CD8-positive, alpha-beta memory T cell (primary cell): ENCODE results near the gene FZR1. TPM values are rescaled to one million over a fixed set of nuclear protein-coding genes. Genes with fewer than 3 reads are reported as not detected.
A peak's percentile ranks its signal among the peaks of the same experiment; 100 is the strongest.

ENCODE experiments used
- CTCF ChIA-PET: fragments of 350-600 bp; sonication (Branson Sonifier 250); formaldehyde crosslinking; loops from one replicate; lab custom pipeline; 2021; ENCODE audit warnings: antibody characterized with exemption; lab: Charles Lee
- POLR2A ChIA-PET: fragments of 350-600 bp; sonication (Branson Sonifier 250); formaldehyde crosslinking; loops from one replicate; lab custom pipeline; 2021; ENCODE audit warnings: antibody characterized with exemption; lab: Charles Lee
- DNase-seq, 5 donors: peaks; one replicate each; pipeline versions ENCODE4 v3.0.0 to v3.0.0-alpha.2; 2020 to 2022; ENCODE audit warnings: mixed read lengths in 1 of 5
- H3K27ac ChIP-seq: one replicate; pipeline ENCODE4 v1.7.0; 2013; ENCODE audit warnings: low read depth, mild to moderate bottlenecking, low read length, moderate library complexity
- H3K27me3 ChIP-seq: 2 replicates; pipeline ENCODE4 v1.7.0; 2013; ENCODE audit warnings: low read length, mild to moderate bottlenecking; ENCODE audit not compliant: insufficient read depth, poor library complexity, severe bottlenecking
- H3K36me3 ChIP-seq: 2 replicates; pipeline ENCODE4 v1.7.0; 2013; ENCODE audit warnings: mild to moderate bottlenecking, low read length, moderate library complexity; ENCODE audit not compliant: insufficient read depth
- H3K4me1 ChIP-seq: 2 replicates; pipeline ENCODE4 v1.7.0; 2013; ENCODE audit warnings: mild to moderate bottlenecking, low read length, moderate library complexity; ENCODE audit not compliant: insufficient read depth
- H3K4me3 ChIP-seq: 2 replicates; pipeline ENCODE4 v1.7.0; 2013; ENCODE audit warnings: mild to moderate bottlenecking, low read length
- H3K9me3 ChIP-seq: 2 replicates; pipeline ENCODE4 v1.7.0; 2013; ENCODE audit warnings: mild to moderate bottlenecking, low read length
- H3K27ac Mint-ChIP-seq, 8 donors: one replicate each; pipeline ENCODE4 v1.8.0; 2020 to 2021; ENCODE audit warnings: mixed read lengths in 8 of 8, mild to moderate bottlenecking in 6 of 8, inconsistent platforms in 3 of 8, moderate library complexity in 3 of 8
- H3K27me3 Mint-ChIP-seq, 2 donors: one replicate each; pipeline ENCODE4 v1.8.0; 2020 to 2021; ENCODE audit warnings: mixed read lengths in 2 of 2, mild to moderate bottlenecking in 1 of 2, moderate library complexity in 1 of 2
- H3K36me3 Mint-ChIP-seq, 3 donors: one replicate each; pipeline ENCODE4 v1.8.0; 2020 to 2021; ENCODE audit warnings: mixed read lengths in 3 of 3, inconsistent platforms in 1 of 3, mild to moderate bottlenecking in 1 of 3
- H3K4me1 Mint-ChIP-seq, 3 donors: one replicate each; pipeline ENCODE4 v1.8.0; 2020 to 2021; ENCODE audit warnings: mixed read lengths in 3 of 3, inconsistent platforms in 1 of 3, mild to moderate bottlenecking in 1 of 3
- H3K4me3 Mint-ChIP-seq, 7 donors: one replicate each; pipeline ENCODE4 v1.8.0; 2020 to 2021; ENCODE audit warnings: mixed read lengths in 7 of 7, mild to moderate bottlenecking in 6 of 7, moderate library complexity in 4 of 7, inconsistent platforms in 2 of 7
- H3K9me3 Mint-ChIP-seq, 5 donors: one replicate each; pipeline ENCODE4 v1.8.0; 2020 to 2022; ENCODE audit warnings: mixed read lengths in 5 of 5, mild to moderate bottlenecking in 3 of 5, moderate library complexity in 2 of 5, inconsistent platforms in 1 of 5
- polyA plus RNA-seq: library from polyadenylated mRNA; unstranded; fragments of 300-500 nt; fragmentation: Illumina TruSeq; gene quantifications from one replicate; pipeline ENCODE4 v1.2.3, GENCODE V29; 2021
- total RNA-seq, 2 experiments: library from RNA; stranded (reverse); gene quantifications; one replicate each; pipeline ENCODE4 v1.2.3, GENCODE V29; 2021

FZR1 gene
- total and polyA plus RNA-seq, 3 experiments from 2014 or later = 14.4 to 36.9 (median 36.7) TPM

DNA sequence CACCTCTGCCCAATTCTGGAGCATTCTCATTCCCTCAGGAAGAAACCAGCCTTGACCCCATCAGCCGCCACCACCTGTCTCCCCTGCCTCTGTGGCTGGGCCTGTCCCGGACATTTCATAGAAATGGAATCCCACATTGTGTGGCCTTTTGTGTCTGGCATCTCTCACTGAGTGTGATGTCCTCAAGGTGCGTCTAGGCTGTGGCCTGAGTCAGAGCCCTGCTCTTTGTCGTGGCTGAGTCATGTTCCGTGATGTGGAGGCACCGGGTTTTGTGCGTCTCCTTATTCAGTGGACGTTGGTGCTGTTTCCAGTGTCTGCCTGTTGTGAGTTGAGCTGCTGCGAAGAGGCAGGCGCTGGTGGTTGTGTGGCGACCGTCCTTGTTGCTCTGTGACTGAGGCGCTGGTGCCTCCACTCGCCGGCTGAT lies 3.5 kb downstream of the FZR1 start:
- Mint-ChIP-seq H3K27ac (peak overlapping the region in 7 of 8 donors; percentile 43 to 89 (median 80)), H3K4me1 (peaks cover 49 to 74% (median 51%) of the 10 kb centered on the region in 3 donors), H3K9me3 (no peaks in the 10 kb centered on the region), H3K27me3 (no peaks in the 10 kb centered on the region), H3K36me3 (peaks cover 0 to 58% (median 0%) of the 10 kb centered on the region in 3 donors), H3K4me3 (peak overlapping the region in 6 of 7 donors; percentile 52 to 90 (median 72))
- ChIA-PET POLR2A (interaction anchor here (0.5 kb wide), 1 partner anchor 15 kb away, joined by 3 read pairs; no protein-coding TSS in a partner anchor), CTCF (no interaction called here)
- Histone ChIP-seq H3K27ac (no peak overlapping the region), H3K9me3 (no peaks in the 10 kb centered on the region), H3K27me3 (no peaks in the 10 kb centered on the region), H3K4me3 (no peak overlapping the region), H3K4me1 (peaks cover 25% of the 10 kb centered on the region), H3K36me3 (peaks cover 7% of the 10 kb centered on the region)
- peak in 1 of 5 donors; percentile 39 for DNase-seq

DNA sequence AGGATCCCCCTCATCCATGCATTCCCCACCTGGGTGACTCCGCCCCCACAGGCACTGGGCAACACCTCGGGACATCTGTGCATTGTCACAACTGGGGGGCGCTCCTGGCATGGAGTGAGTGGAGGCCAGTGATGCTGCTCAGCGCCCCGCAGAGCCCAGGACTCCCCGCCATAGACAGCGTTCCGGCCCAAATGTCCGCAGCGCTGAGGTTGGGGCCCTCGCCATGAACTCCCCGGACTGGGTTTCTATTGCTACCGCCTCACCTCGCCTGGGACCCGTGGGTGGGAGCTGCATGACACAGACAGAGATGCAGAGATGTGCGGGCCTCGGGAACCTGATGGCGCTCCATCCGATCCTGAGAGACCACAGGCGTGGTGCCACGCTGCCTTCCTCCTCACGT lies 4.6 kb downstream of the FZR1 start:
- H3K9me3 ChIP-seq = no peaks in the 10 kb centered on the region
- H3K36me3 ChIP-seq = peaks cover 7% of the 10 kb centered on the region
- peaks cover 43 to 74% (median 47%) of the 10 kb centered on the region in 3 donors for H3K4me1 Mint-ChIP-seq
- H3K4me3 Mint-ChIP-seq = peak overlapping the region in 1 of 7 donors; percentile 16
- no peaks in the 10 kb centered on the region for H3K27me3 Mint-ChIP-seq
- peak overlapping the region in 1 of 8 donors; percentile 48 for H3K27ac Mint-ChIP-seq
- peaks cover 0 to 57% (median 0%) of the 10 kb centered on the region in 3 donors for H3K36me3 Mint-ChIP-seq
- ChIA-PET POLR2A (no interaction called here), CTCF (no interaction called here)
- H3K4me3 ChIP-seq = no peak overlapping the region
- peaks cover 16% of the 10 kb centered on the region for H3K4me1 ChIP-seq
- no peaks in the 10 kb centered on the region for H3K27me3 ChIP-seq
- no peak overlapping the region for H3K27ac ChIP-seq
- DNase-seq = peak in 1 of 5 donors; percentile 39
- H3K9me3 Mint-ChIP-seq = no peaks in the 10 kb centered on the region

DNA sequence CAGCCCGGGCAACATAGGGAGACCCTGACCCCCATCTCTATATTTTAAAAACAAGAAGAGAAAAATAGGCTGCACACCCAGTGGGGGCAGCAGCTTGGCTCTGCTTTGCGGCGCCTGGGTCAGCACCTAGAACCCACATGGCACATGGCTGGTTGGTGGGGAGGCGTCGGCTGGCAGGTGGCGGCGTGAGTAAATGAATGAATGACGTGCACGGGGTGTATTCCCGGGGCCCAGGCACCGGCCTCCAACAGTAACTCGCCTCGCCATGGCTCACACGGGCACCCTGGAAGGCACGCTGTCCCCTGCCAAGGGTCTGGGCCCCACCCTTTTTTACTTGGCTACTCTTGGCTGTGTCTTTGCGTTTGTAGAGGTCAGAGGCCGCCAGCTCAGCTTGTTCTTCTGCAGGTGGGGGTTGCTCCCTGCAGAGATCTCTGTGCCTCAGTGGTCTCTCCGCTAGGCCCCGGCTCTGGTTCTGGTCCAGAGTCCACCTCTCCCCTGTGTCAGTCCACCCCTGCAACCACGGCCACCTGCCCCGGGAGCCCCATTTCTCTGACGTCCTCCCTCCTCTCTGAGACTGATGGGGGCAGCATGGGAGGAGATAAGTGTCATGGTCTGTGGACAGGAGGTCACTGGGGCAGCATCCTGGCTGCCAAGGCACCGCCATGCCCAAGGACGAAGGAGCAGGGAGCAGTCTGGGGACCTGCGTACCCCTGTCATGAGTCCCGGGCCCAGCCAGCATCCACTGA lies 5.6 kb downstream of the FZR1 start:
- peaks cover 7% of the 10 kb centered on the region for H3K36me3 ChIP-seq
- Mint-ChIP-seq H3K27me3 (no peaks in the 10 kb centered on the region), H3K36me3 (peaks cover 0 to 59% (median 0%) of the 10 kb centered on the region in 3 donors), H3K4me3 (peak overlapping the region in 1 of 7 donors; percentile 16), H3K9me3 (no peaks in the 10 kb centered on the region), H3K4me1 (peaks cover 50 to 80% (median 52%) of the 10 kb centered on the region in 3 donors), H3K27ac (peak overlapping the region in 1 of 8 donors; percentile 23)
- H3K4me3 ChIP-seq = no peak overlapping the region
- H3K9me3 ChIP-seq = no peaks in the 10 kb centered on the region
- H3K4me1 ChIP-seq = peaks cover 25% of the 10 kb centered on the region
- ChIA-PET POLR2A (no interaction called here), CTCF (no interaction called here)
- peak in 1 of 5 donors; percentile 44 for DNase-seq
- H3K27me3 ChIP-seq = no peaks in the 10 kb centered on the region
- no peak overlapping the region for H3K27ac ChIP-seq

DNA sequence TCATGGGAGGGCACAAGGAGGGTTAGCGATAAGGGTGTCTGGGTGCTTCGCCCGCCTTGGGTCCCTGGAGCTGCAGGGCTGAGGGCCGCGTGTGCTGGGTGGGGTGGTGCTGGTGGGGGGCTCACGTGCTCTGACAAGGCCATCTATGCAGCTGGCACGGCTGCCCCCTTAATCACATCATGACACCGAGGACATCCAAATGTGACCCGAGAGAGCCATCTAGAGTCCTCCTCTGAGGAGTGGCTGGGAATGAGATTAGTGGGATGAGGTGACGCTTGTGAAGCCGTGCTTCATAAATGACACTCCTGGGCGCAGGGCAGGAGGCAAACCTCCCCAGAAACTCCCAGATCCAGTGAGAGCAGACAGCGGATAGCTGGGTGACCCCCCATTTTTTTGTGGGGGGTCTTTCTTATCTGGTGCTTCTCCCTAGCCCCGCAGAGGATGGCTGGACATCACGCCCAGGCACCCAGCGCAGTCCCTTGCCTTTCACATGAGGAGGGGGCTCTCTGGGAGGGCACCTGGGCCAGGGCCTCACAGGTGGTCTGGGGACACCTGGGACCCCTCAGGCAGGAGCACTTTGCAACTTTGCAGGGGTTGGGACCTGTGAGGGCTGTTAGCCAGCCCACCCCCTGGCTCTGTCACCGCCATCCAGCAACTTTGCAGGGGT lies 6.6 kb downstream of the FZR1 start:
- ChIA-PET POLR2A (interaction anchor here (0.6 kb wide), 1 partner anchor 20 kb away, joined by 3 read pairs; no protein-coding TSS in a partner anchor), CTCF (no interaction called here)
- H3K36me3 ChIP-seq = peaks cover 7% of the 10 kb centered on the region
- H3K4me3 ChIP-seq = no peak overlapping the region
- H3K9me3 ChIP-seq = no peaks in the 10 kb centered on the region
- no peaks in the 10 kb centered on the region for H3K27me3 Mint-ChIP-seq
- peak overlapping the region in 1 of 8 donors; percentile 47 for H3K27ac Mint-ChIP-seq
- no peak for DNase-seq
- no peaks in the 10 kb centered on the region for H3K9me3 Mint-ChIP-seq
- H3K27ac ChIP-seq = no peak overlapping the region
- peaks cover 44 to 79% (median 46%) of the 10 kb centered on the region in 3 donors for H3K4me1 Mint-ChIP-seq
- no peaks in the 10 kb centered on the region for H3K27me3 ChIP-seq
- H3K4me1 ChIP-seq = peaks cover 24% of the 10 kb centered on the region
- peaks cover 0 to 52% (median 0%) of the 10 kb centered on the region in 3 donors for H3K36me3 Mint-ChIP-seq
- peak overlapping the region in 1 of 7 donors; percentile 20 for H3K4me3 Mint-ChIP-seq

DNA sequence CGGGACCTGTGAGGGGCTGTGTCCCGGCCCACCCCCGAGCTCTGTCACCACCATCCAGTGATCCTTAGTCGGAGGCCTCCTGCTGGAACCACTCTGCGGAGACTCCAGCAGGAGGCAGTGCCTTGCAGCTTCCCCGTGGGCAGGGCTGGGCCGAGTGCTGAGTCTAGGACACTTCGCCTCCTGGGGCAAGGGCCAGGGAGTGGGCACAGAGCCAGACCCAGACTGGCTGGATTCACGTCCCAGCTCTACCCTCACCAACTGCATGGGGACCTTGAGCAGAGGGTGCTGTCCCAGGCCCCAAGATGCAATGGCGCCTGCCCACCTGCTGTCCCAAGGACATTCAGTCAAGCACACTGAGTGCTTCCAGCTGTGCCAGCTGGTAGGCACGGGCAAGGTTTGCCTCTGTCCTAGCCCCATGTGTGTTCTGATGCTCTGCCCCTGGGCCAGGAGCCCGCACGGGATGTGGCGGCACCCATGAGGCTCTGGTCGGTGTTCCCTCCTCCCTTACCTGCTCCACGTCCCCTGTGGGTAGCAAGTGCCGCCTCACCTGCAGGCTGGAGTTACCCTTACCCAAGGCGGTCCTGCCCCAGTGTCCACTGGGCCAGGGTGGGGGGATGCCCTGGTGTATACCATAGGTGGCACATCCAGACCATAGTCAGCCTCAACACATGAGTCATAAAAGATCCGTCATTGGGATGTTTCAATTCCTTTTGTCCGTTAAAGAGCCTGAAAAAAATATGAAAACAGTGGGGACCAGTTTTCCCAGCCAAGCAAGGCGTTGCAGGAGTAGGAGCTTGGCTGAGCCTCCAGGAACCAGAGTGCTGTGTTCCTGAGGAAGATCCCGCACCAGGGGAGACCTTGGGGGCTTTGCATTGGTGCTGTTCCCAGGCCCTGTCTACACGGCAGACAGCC lies 7.4 kb downstream of the FZR1 start:
- Histone ChIP-seq H3K36me3 (peaks cover 7% of the 10 kb centered on the region), H3K9me3 (no peaks in the 10 kb centered on the region), H3K4me3 (no peak overlapping the region), H3K27ac (no peak overlapping the region), H3K4me1 (peaks cover 20% of the 10 kb centered on the region), H3K27me3 (no peaks in the 10 kb centered on the region)
- Mint-ChIP-seq H3K36me3 (peaks cover 0 to 51% (median 0%) of the 10 kb centered on the region in 3 donors), H3K27ac (peak overlapping the region in 3 of 8 donors; percentile 21 to 70 (median 33)), H3K4me1 (peaks cover 42 to 80% (median 44%) of the 10 kb centered on the region in 3 donors), H3K9me3 (no peaks in the 10 kb centered on the region), H3K4me3 (no peak overlapping the region), H3K27me3 (no peaks in the 10 kb centered on the region)
- DNase-seq = no peak
- POLR2A ChIA-PET = no interaction called here
- CTCF ChIA-PET = interaction anchor here (1.2 kb wide), 1 partner anchor 40 kb away, joined by 3 read pairs; no protein-coding TSS in a partner anchor

DNA sequence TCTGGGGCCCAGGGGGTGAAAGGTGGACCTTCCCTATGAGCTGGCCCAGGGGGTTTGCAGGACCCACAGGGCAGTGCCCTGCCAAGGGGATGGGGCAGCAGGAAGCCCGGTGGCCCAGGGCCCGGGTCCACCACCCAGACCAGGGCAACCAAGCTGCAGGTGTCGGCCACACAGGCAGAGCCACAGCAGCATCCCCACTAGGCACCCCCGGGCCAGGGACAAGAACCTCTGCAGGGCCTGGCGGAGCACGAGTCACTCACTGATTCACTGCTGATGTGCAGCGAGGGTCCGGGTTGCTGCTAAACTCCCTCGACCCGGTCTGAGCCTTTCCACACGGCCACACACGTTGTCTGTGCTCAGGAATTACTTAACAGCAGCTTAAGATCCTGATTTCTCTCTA lies 8.8 kb downstream of the FZR1 start:
- CTCF ChIA-PET = interaction anchor here (1.2 kb wide), 1 partner anchor 39 kb away, joined by 3 read pairs; no protein-coding TSS in a partner anchor

DNA sequence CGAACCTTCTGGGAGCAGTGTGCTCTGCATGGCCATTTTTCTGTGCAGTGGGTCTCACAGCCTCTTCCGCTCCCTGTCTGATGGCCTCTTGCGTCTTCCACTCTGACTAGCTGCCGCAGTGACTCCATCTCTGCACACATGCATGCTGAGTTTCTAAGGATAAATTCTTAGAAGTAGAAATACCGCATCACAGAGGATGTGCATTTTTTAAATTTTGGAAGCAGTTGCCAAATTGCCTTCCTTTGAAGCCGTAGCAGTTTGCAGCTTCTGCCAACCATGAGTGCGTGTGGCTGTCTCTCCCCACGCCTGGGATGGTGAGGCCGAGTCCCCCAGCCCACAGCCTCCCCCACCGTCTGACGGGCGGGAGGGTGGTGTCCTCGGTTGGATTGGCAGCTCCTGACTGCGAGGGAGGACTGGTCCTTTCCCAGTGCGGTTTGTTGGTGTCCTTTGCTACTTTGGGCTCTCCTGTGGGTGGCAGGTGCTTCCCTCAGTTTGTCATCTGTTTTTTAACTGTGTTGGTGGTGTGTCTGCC lies 9.8 kb downstream of the FZR1 start:
- POLR2A ChIA-PET = interaction anchor here (0.5 kb wide), 1 partner anchor 38 kb away, joined by 7 read pairs; no protein-coding TSS in a partner anchor
- H3K9me3 Mint-ChIP-seq = no peaks in the 10 kb centered on the region
- H3K4me1 Mint-ChIP-seq = peaks cover 27 to 69% (median 30%) of the 10 kb centered on the region in 3 donors
- CTCF ChIA-PET = no interaction called here
- no peak overlapping the region for H3K4me3 ChIP-seq
- H3K9me3 ChIP-seq = no peaks in the 10 kb centered on the region
- DNase-seq = no peak
- peak overlapping the region in 4 of 8 donors; percentile 46 to 87 (median 80) for H3K27ac Mint-ChIP-seq
- peaks cover 3% of the 10 kb centered on the region for H3K36me3 ChIP-seq
- peaks cover 0 to 37% (median 2%) of the 10 kb centered on the region in 3 donors for H3K36me3 Mint-ChIP-seq
- H3K4me1 ChIP-seq = peaks cover 19% of the 10 kb centered on the region
- no peaks in the 10 kb centered on the region for H3K27me3 Mint-ChIP-seq
- no peaks in the 10 kb centered on the region for H3K27me3 ChIP-seq
- peak overlapping the region in 1 of 7 donors; percentile 2 for H3K4me3 Mint-ChIP-seq
- no peak overlapping the region for H3K27ac ChIP-seq

More for the DNA sequence above, 8.8 kb downstream of the FZR1 start:
- H3K9me3 Mint-ChIP-seq = no peaks in the 10 kb centered on the region
- POLR2A ChIA-PET = no interaction called here
- DNase-seq = no peak
- no peaks in the 10 kb centered on the region for H3K27me3 Mint-ChIP-seq
- peaks cover 28 to 72% (median 31%) of the 10 kb centered on the region in 3 donors for H3K4me1 Mint-ChIP-seq
- Histone ChIP-seq H3K27ac (no peak overlapping the region), H3K36me3 (peaks cover 7% of the 10 kb centered on the region), H3K27me3 (no peaks in the 10 kb centered on the region), H3K4me3 (no peak overlapping the region), H3K4me1 (peaks cover 19% of the 10 kb centered on the region), H3K9me3 (no peaks in the 10 kb centered on the region)
- H3K27ac Mint-ChIP-seq = peak overlapping the region in 2 of 8 donors; percentile 20 to 42
- H3K4me3 Mint-ChIP-seq = peak overlapping the region in 2 of 7 donors; percentile 2 to 79
- H3K36me3 Mint-ChIP-seq = peaks cover 0 to 43% (median 0%) of the 10 kb centered on the region in 3 donors
